Measurements from ENCODE around the gene SEZ6L2.

DNA sequence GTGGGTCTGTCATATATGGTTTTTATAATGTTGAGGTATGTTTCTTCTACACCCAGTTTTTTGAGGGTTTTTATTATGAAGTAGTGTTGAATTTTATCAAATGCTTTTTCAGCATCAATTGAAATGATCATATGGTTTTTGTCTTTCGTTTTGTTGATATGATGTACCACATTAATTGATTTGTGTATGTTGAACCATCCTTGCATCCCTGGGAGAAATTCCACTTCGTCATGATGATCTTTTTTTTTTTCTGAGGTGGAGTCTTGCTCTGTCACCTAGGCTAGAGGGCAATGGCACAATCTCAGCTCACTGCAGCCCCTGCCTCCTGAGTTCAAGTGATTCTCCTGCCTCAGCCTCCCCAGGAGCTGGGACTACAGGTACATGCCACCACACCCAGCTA lies 48.5 kb upstream of the SEZ6L2 start:
- TF ChIP-seq, protein P1, sequence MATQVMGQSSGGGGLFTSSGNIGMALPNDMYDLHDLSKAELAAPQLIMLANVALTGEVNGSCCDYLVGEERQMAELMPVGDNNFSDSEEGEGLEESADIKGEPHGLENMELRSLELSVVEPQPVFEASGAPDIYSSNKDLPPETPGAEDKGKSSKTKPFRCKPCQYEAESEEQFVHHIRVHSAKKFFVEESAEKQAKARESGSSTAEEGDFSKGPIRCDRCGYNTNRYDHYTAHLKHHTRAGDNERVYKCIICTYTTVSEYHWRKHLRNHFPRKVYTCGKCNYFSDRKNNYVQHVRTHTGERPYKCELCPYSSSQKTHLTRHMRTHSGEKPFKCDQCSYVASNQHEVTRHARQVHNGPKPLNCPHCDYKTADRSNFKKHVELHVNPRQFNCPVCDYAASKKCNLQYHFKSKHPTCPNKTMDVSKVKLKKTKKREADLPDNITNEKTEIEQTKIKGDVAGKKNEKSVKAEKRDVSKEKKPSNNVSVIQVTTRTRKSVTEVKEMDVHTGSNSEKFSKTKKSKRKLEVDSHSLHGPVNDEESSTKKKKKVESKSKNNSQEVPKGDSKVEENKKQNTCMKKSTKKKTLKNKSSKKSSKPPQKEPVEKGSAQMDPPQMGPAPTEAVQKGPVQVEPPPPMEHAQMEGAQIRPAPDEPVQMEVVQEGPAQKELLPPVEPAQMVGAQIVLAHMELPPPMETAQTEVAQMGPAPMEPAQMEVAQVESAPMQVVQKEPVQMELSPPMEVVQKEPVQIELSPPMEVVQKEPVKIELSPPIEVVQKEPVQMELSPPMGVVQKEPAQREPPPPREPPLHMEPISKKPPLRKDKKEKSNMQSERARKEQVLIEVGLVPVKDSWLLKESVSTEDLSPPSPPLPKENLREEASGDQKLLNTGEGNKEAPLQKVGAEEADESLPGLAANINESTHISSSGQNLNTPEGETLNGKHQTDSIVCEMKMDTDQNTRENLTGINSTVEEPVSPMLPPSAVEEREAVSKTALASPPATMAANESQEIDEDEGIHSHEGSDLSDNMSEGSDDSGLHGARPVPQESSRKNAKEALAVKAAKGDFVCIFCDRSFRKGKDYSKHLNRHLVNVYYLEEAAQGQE (IDR thresholded peaks at IDR 0.05; ENCODE audit: insufficient read depth in 1 of 2, low read depth in 2 of 2, low read length in 1 of 2) = no peak
- TF ChIP-seq, protein P2, sequence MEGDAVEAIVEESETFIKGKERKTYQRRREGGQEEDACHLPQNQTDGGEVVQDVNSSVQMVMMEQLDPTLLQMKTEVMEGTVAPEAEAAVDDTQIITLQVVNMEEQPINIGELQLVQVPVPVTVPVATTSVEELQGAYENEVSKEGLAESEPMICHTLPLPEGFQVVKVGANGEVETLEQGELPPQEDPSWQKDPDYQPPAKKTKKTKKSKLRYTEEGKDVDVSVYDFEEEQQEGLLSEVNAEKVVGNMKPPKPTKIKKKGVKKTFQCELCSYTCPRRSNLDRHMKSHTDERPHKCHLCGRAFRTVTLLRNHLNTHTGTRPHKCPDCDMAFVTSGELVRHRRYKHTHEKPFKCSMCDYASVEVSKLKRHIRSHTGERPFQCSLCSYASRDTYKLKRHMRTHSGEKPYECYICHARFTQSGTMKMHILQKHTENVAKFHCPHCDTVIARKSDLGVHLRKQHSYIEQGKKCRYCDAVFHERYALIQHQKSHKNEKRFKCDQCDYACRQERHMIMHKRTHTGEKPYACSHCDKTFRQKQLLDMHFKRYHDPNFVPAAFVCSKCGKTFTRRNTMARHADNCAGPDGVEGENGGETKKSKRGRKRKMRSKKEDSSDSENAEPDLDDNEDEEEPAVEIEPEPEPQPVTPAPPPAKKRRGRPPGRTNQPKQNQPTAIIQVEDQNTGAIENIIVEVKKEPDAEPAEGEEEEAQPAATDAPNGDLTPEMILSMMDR (IDR thresholded peaks at IDR 0.05) = no peak
- no peak for TF ChIP-seq POLR2AphosphoS5 (IDR thresholded peaks at IDR 0.05; ENCODE audit: low read depth, low read length)
- TF ChIP-seq TCF7L2 (IDR thresholded peaks at IDR 0.05; ENCODE audit: low read depth, low read length) = no peak
- no peak for TF ChIP-seq SIN3A (IDR thresholded peaks at IDR 0.05; ENCODE audit: borderline replicate concordance, insufficient read depth, low read depth, low read length)
